Osteoblast (primary cell): ENCODE data around the gene ZNF536. TPM values are rescaled to one million over a fixed set of nuclear protein-coding genes. Genes with fewer than 3 reads are reported as not detected.
A peak's percentile ranks its signal among the peaks of the same experiment; 100 is the strongest.

Source experiments
- DNase-seq: peaks from one replicate; pipeline ENCODE4 v3.0.0; 2011; ENCODE audit warnings: low spot score, mixed read lengths; ENCODE audit not compliant: insufficient read length; ENCODE audit errors: missing footprints
- H2AFZ ChIP-seq: 2 replicates; pipeline ENCODE4 v1.6.0; 2011; ENCODE audit warnings: mild to moderate bottlenecking, low read length
- H3K27ac ChIP-seq: 2 replicates; pipeline ENCODE4 v1.5.1; 2011; ENCODE audit warnings: mild to moderate bottlenecking, low read depth, low read length, moderate library complexity
- H3K27me3 ChIP-seq: 2 replicates; pipeline ENCODE4 v1.6.0; 2012; ENCODE audit warnings: mild to moderate bottlenecking, control low read depth, inconsistent platforms, low read length, moderate library complexity; ENCODE audit not compliant: insufficient read depth
- H3K36me3 ChIP-seq: 2 replicates; pipeline ENCODE4 v1.5.1; 2011; ENCODE audit warnings: mild to moderate bottlenecking, low read length, control low read depth, moderate library complexity; ENCODE audit not compliant: insufficient read depth
- H3K4me1 ChIP-seq: 2 replicates; pipeline ENCODE4 v1.5.1; 2011; ENCODE audit warnings: mild to moderate bottlenecking, low read length, control low read depth, moderate library complexity; ENCODE audit not compliant: insufficient read depth
- H3K4me2 ChIP-seq: 2 replicates; pipeline ENCODE4 v1.6.0; 2011; ENCODE audit warnings: mild to moderate bottlenecking, low read length; ENCODE audit not compliant: insufficient read depth
- H3K4me3 ChIP-seq: fragments of 200-600 bp; sonication (generic); 3 replicates; pipeline ENCODE4 v1.5.1; 2012; ENCODE audit warnings: mild to moderate bottlenecking, low read length, inconsistent platforms; ENCODE audit not compliant: insufficient read depth
- H3K79me2 ChIP-seq: 2 replicates; pipeline ENCODE4 v1.6.0; 2012; ENCODE audit warnings: mild to moderate bottlenecking, low read length, control low read depth, inconsistent platforms; ENCODE audit not compliant: insufficient read depth
- H3K9me3 ChIP-seq: 2 replicates; pipeline ENCODE4 v1.5.1; 2011; ENCODE audit warnings: low read depth, low read length, control low read depth
- H4K20me1 ChIP-seq: 2 replicates; pipeline ENCODE4 v1.6.0; 2012; ENCODE audit warnings: mild to moderate bottlenecking, low read length, control low read depth; ENCODE audit not compliant: insufficient read depth
- total RNA-seq: library from RNA; depleted of rRNA; stranded (reverse); fragments of >200 nt; gene quantifications from 2 replicates; pipeline ENCODE4 v1.2.3, GENCODE V29; 2012
- TF ChIP-seq, protein P1 (sequence below): IDR thresholded peaks from 2 replicates; pipeline ENCODE4 v1.5.1; 2011; ENCODE audit warnings: mild to moderate bottlenecking, low read depth, low read length, moderate library complexity; ENCODE audit errors: extremely low read depth

The ZNF536 gene
- total RNA-seq, 1 donor = not detected

DNA sequence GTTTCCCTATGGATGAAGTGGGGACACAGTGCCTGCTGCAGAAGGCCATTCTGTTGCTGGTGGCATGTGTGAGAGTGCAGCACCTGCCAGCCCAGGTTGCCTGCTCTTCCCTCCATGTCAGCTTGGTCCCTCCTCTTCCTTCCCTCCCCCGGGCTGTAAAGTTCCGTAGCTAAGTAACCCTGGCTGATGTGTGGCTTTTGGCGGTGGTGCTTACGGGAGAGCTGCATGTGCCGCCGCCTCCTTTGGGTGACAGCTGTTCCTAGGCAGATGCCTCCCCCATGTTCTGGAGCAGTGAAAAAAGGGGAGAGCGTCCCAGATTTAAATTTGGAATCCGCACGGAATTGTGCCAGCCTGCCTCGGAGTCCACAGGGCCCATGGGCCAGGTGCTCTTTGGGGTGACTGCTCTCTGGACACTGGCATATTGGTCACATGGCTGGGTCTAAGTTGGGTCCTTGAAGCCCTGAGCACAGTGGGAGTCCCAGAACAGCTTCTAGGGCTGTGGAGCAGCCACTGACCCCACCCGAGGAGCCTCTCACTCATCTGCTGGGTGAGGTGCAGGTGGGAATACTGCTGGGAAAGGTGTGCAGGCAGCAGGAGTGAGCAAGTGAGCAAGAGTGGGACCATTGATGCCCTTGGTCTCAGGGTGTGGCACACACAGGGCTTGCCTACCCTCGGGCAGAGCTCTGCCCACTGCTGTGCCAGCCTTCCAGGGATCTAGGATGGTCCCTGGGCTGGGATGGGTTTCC lies 33.1 kb upstream of the ZNF536 start:
- no peaks in the 10 kb centered on the region for H3K27me3 ChIP-seq
- H3K4me1 ChIP-seq = no peaks in the 10 kb centered on the region
- H4K20me1 ChIP-seq = no peaks in the 10 kb centered on the region
- no peak overlapping the region for H3K4me3 ChIP-seq
- H3K9me3 ChIP-seq = no peaks in the 10 kb centered on the region
- DNase-seq = peak; percentile 22
- no peak overlapping the region for H3K4me2 ChIP-seq
- H3K79me2 ChIP-seq = no peaks in the 10 kb centered on the region
- H2AFZ ChIP-seq = no peak overlapping the region
- H3K36me3 ChIP-seq = no peaks in the 10 kb centered on the region
- no peak overlapping the region for H3K27ac ChIP-seq
- TF ChIP-seq, protein P1, sequence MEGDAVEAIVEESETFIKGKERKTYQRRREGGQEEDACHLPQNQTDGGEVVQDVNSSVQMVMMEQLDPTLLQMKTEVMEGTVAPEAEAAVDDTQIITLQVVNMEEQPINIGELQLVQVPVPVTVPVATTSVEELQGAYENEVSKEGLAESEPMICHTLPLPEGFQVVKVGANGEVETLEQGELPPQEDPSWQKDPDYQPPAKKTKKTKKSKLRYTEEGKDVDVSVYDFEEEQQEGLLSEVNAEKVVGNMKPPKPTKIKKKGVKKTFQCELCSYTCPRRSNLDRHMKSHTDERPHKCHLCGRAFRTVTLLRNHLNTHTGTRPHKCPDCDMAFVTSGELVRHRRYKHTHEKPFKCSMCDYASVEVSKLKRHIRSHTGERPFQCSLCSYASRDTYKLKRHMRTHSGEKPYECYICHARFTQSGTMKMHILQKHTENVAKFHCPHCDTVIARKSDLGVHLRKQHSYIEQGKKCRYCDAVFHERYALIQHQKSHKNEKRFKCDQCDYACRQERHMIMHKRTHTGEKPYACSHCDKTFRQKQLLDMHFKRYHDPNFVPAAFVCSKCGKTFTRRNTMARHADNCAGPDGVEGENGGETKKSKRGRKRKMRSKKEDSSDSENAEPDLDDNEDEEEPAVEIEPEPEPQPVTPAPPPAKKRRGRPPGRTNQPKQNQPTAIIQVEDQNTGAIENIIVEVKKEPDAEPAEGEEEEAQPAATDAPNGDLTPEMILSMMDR = no peak

DNA sequence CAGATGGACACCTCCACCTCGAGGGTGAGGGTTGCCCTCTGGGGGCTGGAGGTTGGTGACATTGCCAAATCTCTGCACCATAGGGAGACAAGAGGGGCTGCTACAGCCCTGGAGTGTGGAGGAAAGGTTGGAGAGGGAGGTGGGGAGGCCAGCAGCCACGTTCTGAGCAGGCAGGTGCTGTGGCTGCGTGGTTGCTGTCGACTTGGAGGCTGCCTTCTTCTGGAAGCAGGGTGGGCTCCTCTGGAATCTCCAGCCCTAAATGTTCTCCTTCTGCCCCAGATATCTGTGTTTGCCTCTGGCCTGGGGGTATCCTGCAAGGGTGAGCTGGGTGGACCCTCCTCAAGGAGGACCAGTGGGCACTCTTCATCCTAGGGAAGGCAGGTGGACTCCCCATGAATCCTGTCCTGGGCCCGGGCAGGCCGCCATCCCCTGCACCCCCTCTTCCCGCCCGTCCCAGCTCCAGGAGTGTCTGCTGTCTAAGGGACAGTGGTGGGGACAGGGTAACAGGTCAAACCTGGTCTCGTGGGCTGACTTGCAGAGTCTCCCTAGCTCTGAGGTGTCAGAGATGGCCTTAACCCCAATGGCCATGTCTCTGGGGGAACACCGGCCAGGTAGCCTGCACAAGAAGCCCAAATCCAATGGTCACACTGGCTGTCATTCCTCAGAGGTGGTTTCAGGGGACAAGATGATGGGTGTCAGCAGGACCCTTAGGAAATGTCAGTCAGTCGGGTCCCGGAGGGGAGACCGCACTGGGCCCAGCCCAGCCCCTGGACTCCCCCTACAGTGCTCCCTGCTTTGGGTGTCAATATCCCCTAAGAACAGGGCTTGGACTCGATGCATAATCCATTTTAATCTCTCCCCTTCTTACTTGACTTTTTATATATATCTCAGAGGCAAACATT lies 32.3 kb upstream of the ZNF536 start:
- no peaks in the 10 kb centered on the region for H3K27me3 ChIP-seq
- H3K79me2 ChIP-seq = no peaks in the 10 kb centered on the region
- no peaks in the 10 kb centered on the region for H3K9me3 ChIP-seq
- DNase-seq = no peak
- no peak overlapping the region for H3K4me3 ChIP-seq
- no peak overlapping the region for H3K4me2 ChIP-seq
- no peaks in the 10 kb centered on the region for H4K20me1 ChIP-seq
- no peaks in the 10 kb centered on the region for H3K36me3 ChIP-seq
- no peak overlapping the region for H3K27ac ChIP-seq
- H2AFZ ChIP-seq = no peak overlapping the region
- H3K4me1 ChIP-seq = no peaks in the 10 kb centered on the region
- TF ChIP-seq, protein P1 = no peak

DNA sequence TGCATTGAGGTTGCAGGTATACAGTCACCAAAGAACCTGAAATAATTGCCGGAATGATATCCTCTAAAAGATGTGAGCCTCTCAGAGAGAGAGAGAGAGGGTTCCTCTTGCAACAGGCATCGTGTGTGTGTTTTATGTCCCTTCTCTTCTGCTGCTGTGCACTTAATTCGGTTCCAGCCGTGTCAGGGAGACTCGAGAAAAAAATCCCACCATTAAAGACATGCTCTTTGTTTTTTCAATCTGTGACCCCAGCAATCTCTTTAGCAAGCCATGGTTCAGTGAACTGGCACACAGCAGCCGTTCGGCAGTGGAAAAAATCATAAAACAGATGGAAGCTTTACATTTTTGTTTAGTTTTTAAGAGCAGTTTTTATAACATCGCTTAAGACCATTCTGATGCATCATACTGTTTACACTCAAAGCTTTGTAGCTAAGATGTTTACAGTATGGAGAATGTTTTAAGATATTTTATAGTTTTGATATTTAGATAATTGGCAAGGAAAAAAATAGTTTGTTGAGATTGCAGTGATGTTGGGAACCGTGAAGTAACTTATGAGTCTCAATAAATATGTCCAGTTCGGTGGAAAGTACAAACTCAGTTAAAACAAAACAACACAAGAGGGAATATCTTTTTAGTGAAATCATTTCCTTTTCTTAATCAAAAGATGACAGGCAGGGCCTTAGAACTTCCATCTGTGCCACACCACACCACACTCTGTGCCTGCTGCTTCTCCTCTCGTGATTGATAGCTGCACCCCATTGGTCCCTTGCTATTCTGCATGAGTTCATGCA lies 31.2 kb upstream of the ZNF536 start:
- no peak overlapping the region for H3K27ac ChIP-seq
- no peaks in the 10 kb centered on the region for H3K27me3 ChIP-seq
- no peak for DNase-seq
- TF ChIP-seq, protein P1 = no peak
- H3K4me1 ChIP-seq = no peaks in the 10 kb centered on the region
- no peaks in the 10 kb centered on the region for H4K20me1 ChIP-seq
- H2AFZ ChIP-seq = no peak overlapping the region
- H3K79me2 ChIP-seq = no peaks in the 10 kb centered on the region
- no peaks in the 10 kb centered on the region for H3K36me3 ChIP-seq
- H3K4me3 ChIP-seq = no peak overlapping the region
- H3K9me3 ChIP-seq = no peaks in the 10 kb centered on the region
- H3K4me2 ChIP-seq = no peak overlapping the region
